ENCODE results near the gene UNC13D. TPM values are rescaled to one million over a fixed set of nuclear protein-coding genes. Genes with fewer than 3 reads are reported as not detected.
"Not testable (repeated sequence)": the region's sequence is repeated elsewhere in the genome, so short reads cannot be mapped to it uniquely, and the experiment has no call there.

UNC13D gene
- total RNA-seq, 2 donors from 2014 or later: 6.3 to 6.4 TPM

DNA sequence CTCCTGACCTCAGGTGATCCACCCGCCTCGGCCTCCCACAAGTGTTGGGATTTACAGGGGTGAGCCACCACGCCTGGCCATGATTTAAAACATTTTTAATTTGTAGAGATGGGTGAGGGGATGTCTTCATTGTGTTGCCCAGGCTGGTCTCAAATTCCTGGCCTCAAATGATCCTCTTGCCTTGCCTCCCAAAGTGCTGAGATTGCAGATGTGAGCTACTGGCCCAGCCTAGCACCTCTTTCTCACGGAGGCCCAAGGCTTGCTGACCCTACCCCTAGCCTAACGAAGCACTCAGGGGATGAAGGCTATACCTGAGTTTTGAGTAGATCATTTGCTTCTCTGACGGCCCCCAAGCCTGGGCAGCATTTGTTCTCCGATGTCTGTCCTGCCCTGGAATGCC is 33.0 kb downstream of the UNC13D start:
- H3K4me3 ChIP-seq (ENCODE audit: low read length): no peak overlapping the region
- Mint-ChIP-seq H3K27me3 (ENCODE audit: insufficient read depth) (no peaks in the 10 kb centered on the region), H3K9me3 (no peaks in the 10 kb centered on the region), H3K4me3 (no peak overlapping the region), H3K4me1 (no peaks in the 10 kb centered on the region), H3K36me3 (ENCODE audit: low read depth) (peaks cover 27% of the 10 kb centered on the region), H3K27ac (no peak overlapping the region)
- 95% methylated on average over 7 of the region's 7 CpGs for WGBS, 2 experiments (ENCODE audit: insufficient coverage in 1 of 2, insufficient read length in 1 of 2)
- H3K27ac ChIP-seq (ENCODE audit: low read depth, low read length): no peak overlapping the region
- no peak overlapping the region for H3K9ac ChIP-seq (ENCODE audit: extremely low read depth, low read length, poor library complexity, severe bottlenecking)
- DNase-seq: no peak
- TF ChIP-seq, protein P1, sequence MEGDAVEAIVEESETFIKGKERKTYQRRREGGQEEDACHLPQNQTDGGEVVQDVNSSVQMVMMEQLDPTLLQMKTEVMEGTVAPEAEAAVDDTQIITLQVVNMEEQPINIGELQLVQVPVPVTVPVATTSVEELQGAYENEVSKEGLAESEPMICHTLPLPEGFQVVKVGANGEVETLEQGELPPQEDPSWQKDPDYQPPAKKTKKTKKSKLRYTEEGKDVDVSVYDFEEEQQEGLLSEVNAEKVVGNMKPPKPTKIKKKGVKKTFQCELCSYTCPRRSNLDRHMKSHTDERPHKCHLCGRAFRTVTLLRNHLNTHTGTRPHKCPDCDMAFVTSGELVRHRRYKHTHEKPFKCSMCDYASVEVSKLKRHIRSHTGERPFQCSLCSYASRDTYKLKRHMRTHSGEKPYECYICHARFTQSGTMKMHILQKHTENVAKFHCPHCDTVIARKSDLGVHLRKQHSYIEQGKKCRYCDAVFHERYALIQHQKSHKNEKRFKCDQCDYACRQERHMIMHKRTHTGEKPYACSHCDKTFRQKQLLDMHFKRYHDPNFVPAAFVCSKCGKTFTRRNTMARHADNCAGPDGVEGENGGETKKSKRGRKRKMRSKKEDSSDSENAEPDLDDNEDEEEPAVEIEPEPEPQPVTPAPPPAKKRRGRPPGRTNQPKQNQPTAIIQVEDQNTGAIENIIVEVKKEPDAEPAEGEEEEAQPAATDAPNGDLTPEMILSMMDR (conservative IDR thresholded peaks at IDR 0.05): no peak
- no peaks in the 10 kb centered on the region for H3K27me3 ChIP-seq (ENCODE audit: control insufficient read depth, insufficient read depth, low read length, poor library complexity, severe bottlenecking)
- H3K36me3 ChIP-seq (ENCODE audit: control insufficient read depth, insufficient read depth, low read length): peaks cover 46% of the 10 kb centered on the region
- no peaks in the 10 kb centered on the region for H3K4me1 ChIP-seq (ENCODE audit: control insufficient read depth, insufficient read depth, low read length)
- no peaks in the 10 kb centered on the region for H3K9me3 ChIP-seq (ENCODE audit: control insufficient read depth, low read length)

DNA sequence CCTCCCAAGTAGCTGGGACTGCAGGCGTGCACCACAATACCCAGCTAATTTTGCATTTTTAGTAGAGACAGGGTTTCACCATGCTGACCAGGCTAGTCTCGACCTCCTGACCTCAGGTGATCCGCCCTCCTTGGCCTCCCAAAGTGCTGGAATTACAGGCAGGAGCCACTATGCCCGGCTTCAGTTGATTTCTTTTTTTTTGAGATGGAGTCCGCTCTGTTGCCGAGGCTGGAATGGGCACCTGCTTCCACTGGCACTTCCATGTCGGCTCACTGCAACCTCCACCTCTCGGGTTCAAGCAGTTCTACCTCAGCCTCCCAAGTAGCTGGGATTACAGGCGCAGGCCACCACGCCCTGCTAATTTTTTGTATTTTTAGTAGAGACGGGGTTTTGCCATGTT is 33.4 kb downstream of the UNC13D start:
- not testable (repeated sequence) for H3K4me3 Mint-ChIP-seq; H3K4me1 ChIP-seq (ENCODE audit: control insufficient read depth, insufficient read depth, low read length); H3K27me3 Mint-ChIP-seq (ENCODE audit: insufficient read depth); H3K4me1 Mint-ChIP-seq; H3K9me3 ChIP-seq (ENCODE audit: control insufficient read depth, low read length); H3K9me3 Mint-ChIP-seq; DNase-seq; H3K9ac ChIP-seq (ENCODE audit: extremely low read depth, low read length, poor library complexity, severe bottlenecking); H3K4me3 ChIP-seq (ENCODE audit: low read length); H3K27me3 ChIP-seq (ENCODE audit: control insufficient read depth, insufficient read depth, low read length, poor library complexity, severe bottlenecking); H3K27ac ChIP-seq (ENCODE audit: low read depth, low read length); H3K27ac Mint-ChIP-seq
- H3K36me3 Mint-ChIP-seq (ENCODE audit: low read depth): peaks cover 24% of the 10 kb centered on the region
- H3K36me3 ChIP-seq (ENCODE audit: control insufficient read depth, insufficient read depth, low read length): peaks cover 46% of the 10 kb centered on the region
- 94% methylated on average over 11 of the region's 11 CpGs for WGBS, 2 experiments (ENCODE audit: insufficient coverage in 1 of 2, insufficient read length in 1 of 2)

GRCh38 chr17:75810216-75810615 is 34.0 kb downstream of the UNC13D start:
- Mint-ChIP-seq H3K4me3 (no peak overlapping the region), H3K9me3 (no peaks in the 10 kb centered on the region), H3K27ac (no peak overlapping the region), H3K27me3 (ENCODE audit: insufficient read depth) (no peaks in the 10 kb centered on the region), H3K4me1 (no peaks in the 10 kb centered on the region), H3K36me3 (ENCODE audit: low read depth) (peaks cover 26% of the 10 kb centered on the region)
- Histone ChIP-seq H3K4me3 (ENCODE audit: low read length) (no peak overlapping the region), H3K27ac (ENCODE audit: low read depth, low read length) (no peak overlapping the region), H3K9ac (ENCODE audit: extremely low read depth, low read length, poor library complexity, severe bottlenecking) (no peak overlapping the region), H3K4me1 (ENCODE audit: control insufficient read depth, insufficient read depth, low read length) (no peaks in the 10 kb centered on the region), H3K27me3 (ENCODE audit: control insufficient read depth, insufficient read depth, low read length, poor library complexity, severe bottlenecking) (no peaks in the 10 kb centered on the region), H3K9me3 (ENCODE audit: control insufficient read depth, low read length) (no peaks in the 10 kb centered on the region), H3K36me3 (ENCODE audit: control insufficient read depth, insufficient read depth, low read length) (peaks cover 46% of the 10 kb centered on the region)
- DNase-seq: peak; percentile 58
- TF ChIP-seq, protein P1 (conservative IDR thresholded peaks at IDR 0.05): no peak
- WGBS, 2 experiments (ENCODE audit: insufficient coverage in 1 of 2, insufficient read length in 1 of 2): 98 to 100% methylated on average over 2 to 5 of the region's 5 CpGs

DNA sequence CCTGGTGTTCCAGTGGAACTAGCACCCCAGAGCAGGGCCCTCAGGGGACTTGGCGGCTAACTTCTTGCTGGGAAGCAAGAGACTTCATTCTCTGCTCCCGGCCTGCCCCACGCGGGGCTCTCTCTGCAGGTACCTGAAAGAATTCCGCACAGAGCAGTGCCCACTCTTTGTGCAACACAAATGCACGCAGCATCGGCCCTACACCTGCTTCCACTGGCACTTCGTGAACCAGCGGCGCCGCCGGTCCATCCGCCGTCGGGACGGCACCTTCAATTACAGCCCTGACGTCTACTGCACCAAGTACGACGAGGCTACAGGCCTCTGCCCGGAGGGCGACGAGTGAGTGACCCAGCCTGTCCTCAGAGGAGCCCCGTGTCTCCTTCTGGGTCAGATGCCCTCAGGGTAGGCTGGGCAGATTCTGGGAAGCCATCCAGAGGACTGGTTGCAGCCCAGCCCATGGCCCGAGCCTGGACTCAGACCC is 34.5 kb downstream of the UNC13D start:
- Histone ChIP-seq H3K36me3 (ENCODE audit: control insufficient read depth, insufficient read depth, low read length) (peaks cover 41% of the 10 kb centered on the region), H3K9ac (ENCODE audit: extremely low read depth, low read length, poor library complexity, severe bottlenecking) (no peak overlapping the region), H3K27ac (ENCODE audit: low read depth, low read length) (peak overlapping the region; percentile 49), H3K4me3 (ENCODE audit: low read length) (no peak overlapping the region), H3K27me3 (ENCODE audit: control insufficient read depth, insufficient read depth, low read length, poor library complexity, severe bottlenecking) (no peaks in the 10 kb centered on the region), H3K4me1 (ENCODE audit: control insufficient read depth, insufficient read depth, low read length) (no peaks in the 10 kb centered on the region), H3K9me3 (ENCODE audit: control insufficient read depth, low read length) (no peaks in the 10 kb centered on the region)
- TF ChIP-seq, protein P1 (conservative IDR thresholded peaks at IDR 0.05): no peak
- no peaks in the 10 kb centered on the region for H3K4me1 Mint-ChIP-seq
- H3K4me3 Mint-ChIP-seq: no peak overlapping the region
- peaks cover 25% of the 10 kb centered on the region for H3K36me3 Mint-ChIP-seq (ENCODE audit: low read depth)
- no peak overlapping the region for H3K27ac Mint-ChIP-seq
- H3K9me3 Mint-ChIP-seq: no peaks in the 10 kb centered on the region
- 96 to 97% methylated on average over 17 to 24 of the region's 24 CpGs for WGBS, 2 experiments (ENCODE audit: insufficient coverage in 1 of 2, insufficient read length in 1 of 2)
- no peaks in the 10 kb centered on the region for H3K27me3 Mint-ChIP-seq (ENCODE audit: insufficient read depth)
- DNase-seq: peak; percentile 45

Data from endodermal cell (in vitro differentiated cells).